ENCODE results near the gene RENBP.

- TF ChIP-seq, protein P1, sequence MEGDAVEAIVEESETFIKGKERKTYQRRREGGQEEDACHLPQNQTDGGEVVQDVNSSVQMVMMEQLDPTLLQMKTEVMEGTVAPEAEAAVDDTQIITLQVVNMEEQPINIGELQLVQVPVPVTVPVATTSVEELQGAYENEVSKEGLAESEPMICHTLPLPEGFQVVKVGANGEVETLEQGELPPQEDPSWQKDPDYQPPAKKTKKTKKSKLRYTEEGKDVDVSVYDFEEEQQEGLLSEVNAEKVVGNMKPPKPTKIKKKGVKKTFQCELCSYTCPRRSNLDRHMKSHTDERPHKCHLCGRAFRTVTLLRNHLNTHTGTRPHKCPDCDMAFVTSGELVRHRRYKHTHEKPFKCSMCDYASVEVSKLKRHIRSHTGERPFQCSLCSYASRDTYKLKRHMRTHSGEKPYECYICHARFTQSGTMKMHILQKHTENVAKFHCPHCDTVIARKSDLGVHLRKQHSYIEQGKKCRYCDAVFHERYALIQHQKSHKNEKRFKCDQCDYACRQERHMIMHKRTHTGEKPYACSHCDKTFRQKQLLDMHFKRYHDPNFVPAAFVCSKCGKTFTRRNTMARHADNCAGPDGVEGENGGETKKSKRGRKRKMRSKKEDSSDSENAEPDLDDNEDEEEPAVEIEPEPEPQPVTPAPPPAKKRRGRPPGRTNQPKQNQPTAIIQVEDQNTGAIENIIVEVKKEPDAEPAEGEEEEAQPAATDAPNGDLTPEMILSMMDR (IDR thresholded peaks at IDR 0.05): no peak
- TF ChIP-seq POLR2A (IDR thresholded peaks at IDR 0.05): no peak
These were observed 24.9 kb upstream of the RENBP start for GRCh38 chrX:153969125-153969903.
